Liver (tissue), 9 donors: ENCODE results near the gene AGAP2. TPM values are rescaled to one million over a fixed set of nuclear protein-coding genes. Genes with fewer than 3 reads are reported as not detected.

Source experiments
- DNase-seq: peaks from one replicate; pipeline ENCODE4 v3.0.0-alpha.2; 2017; ENCODE audit warnings: low spot score
- H3K27ac ChIP-seq, 2 donors: one replicate each; pipeline ENCODE4 v1.7.0; 2013; ENCODE audit warnings: inconsistent platforms in 2 of 2, low read length in 2 of 2, control low read depth in 1 of 2, low read depth in 1 of 2, mild to moderate bottlenecking in 1 of 2
- H3K27me3 ChIP-seq, 4 donors: one replicate each; pipeline versions ENCODE4 v1.6.1 to v1.7.0; 2013; ENCODE audit warnings: low read length in 3 of 4, inconsistent platforms in 1 of 4, mild to moderate bottlenecking in 1 of 4, moderate library complexity in 1 of 4; ENCODE audit not compliant: control insufficient read depth in 4 of 4, insufficient read depth in 4 of 4
- H3K36me3 ChIP-seq, 4 donors: one replicate each; pipeline versions ENCODE4 v1.6.1 to v1.7.0; 2013; ENCODE audit warnings: low read length in 3 of 4, mild to moderate bottlenecking in 3 of 4, low read depth in 1 of 4, moderate library complexity in 1 of 4; ENCODE audit not compliant: control insufficient read depth in 4 of 4, insufficient read depth in 3 of 4
- H3K4me1 ChIP-seq, 4 donors: one replicate each; pipeline versions ENCODE4 v1.6.1 to v1.7.0; 2013; ENCODE audit warnings: low read length in 3 of 4, mild to moderate bottlenecking in 3 of 4, moderate library complexity in 1 of 4; ENCODE audit not compliant: control insufficient read depth in 4 of 4, insufficient read depth in 4 of 4
- H3K4me3 ChIP-seq, 3 donors: one replicate each; pipeline versions ENCODE4 v1.6.1 to v1.7.0; 2013; ENCODE audit warnings: low read length in 3 of 3, control low read depth in 1 of 3, low read depth in 1 of 3, mild to moderate bottlenecking in 1 of 3
- H3K9ac ChIP-seq, 2 donors: one replicate each; pipeline ENCODE4 v1.7.0; 2013; ENCODE audit warnings: low read length in 2 of 2, mild to moderate bottlenecking in 2 of 2, moderate library complexity in 2 of 2, control low read depth in 1 of 2, low read depth in 1 of 2
- H3K9me3 ChIP-seq, 4 donors: one replicate each; pipeline versions ENCODE4 v1.6.1 to v1.7.0; 2013; ENCODE audit warnings: low read length in 3 of 4; ENCODE audit not compliant: control insufficient read depth in 4 of 4
- ATF3 ChIP-seq: IDR thresholded peaks from 2 replicates; pipeline ENCODE4 v1.6.1; 2016; ENCODE audit warnings: antibody characterized with exemption
- CTCF ChIP-seq: fragments of 150-350 bp; IDR thresholded peaks from 2 replicates; pipeline ENCODE4 v1.5.1; 2017; ENCODE audit warnings: improper control_type of control experiment, low read depth, low read length; ENCODE audit not compliant: missing input control
- EGR1 ChIP-seq, 2 donors: IDR thresholded peaks; 2 replicates each; pipeline ENCODE4 v1.6.1; 2016 to 2018; ENCODE audit warnings: antibody characterized with exemption in 2 of 2, low read depth in 2 of 2
- FOXA1 ChIP-seq: IDR thresholded peaks from 2 replicates; pipeline ENCODE4 v1.6.1; 2016; ENCODE audit warnings: antibody characterized with exemption
- FOXA2 ChIP-seq: IDR thresholded peaks from 2 replicates; pipeline ENCODE4 v1.6.1; 2016; ENCODE audit warnings: antibody characterized with exemption
- GABPA ChIP-seq, 2 donors: IDR thresholded peaks in 1 of 2; conservative IDR thresholded peaks in 1 of 2; 2 replicates each; pipeline ENCODE4 v1.6.1; 2016; ENCODE audit warnings: antibody characterized with exemption in 2 of 2, mild to moderate bottlenecking in 1 of 2, moderate library complexity in 1 of 2
- HNF4A ChIP-seq, 2 donors: conservative IDR thresholded peaks; 2 replicates each; pipeline ENCODE4 v1.6.1; 2016; ENCODE audit warnings: antibody characterized with exemption in 2 of 2, mild to moderate bottlenecking in 2 of 2
- HNF4G ChIP-seq: IDR thresholded peaks from 2 replicates; pipeline ENCODE4 v1.6.1; 2016; ENCODE audit warnings: antibody characterized with exemption
- JUND ChIP-seq, 2 donors: IDR thresholded peaks; 2 replicates each; pipeline ENCODE4 v1.6.1; 2016; ENCODE audit warnings: antibody characterized with exemption in 2 of 2
- MAX ChIP-seq: IDR thresholded peaks from 2 replicates; pipeline ENCODE4 v1.6.1; 2016; ENCODE audit warnings: antibody characterized with exemption
- NR2F2 ChIP-seq: IDR thresholded peaks from 2 replicates; pipeline ENCODE4 v1.6.1; 2016; ENCODE audit warnings: antibody characterized with exemption
- RAD21 ChIP-seq, 2 donors: IDR thresholded peaks; 2 replicates each; pipeline ENCODE4 v1.6.1; 2016; ENCODE audit warnings: antibody characterized with exemption in 2 of 2, mild to moderate bottlenecking in 2 of 2
- REST ChIP-seq: IDR thresholded peaks from 2 replicates; pipeline ENCODE4 v1.6.1; 2016; ENCODE audit warnings: antibody characterized with exemption, mild to moderate bottlenecking
- RXRA ChIP-seq, 2 donors: IDR thresholded peaks; 2 replicates each; pipeline ENCODE4 v1.6.1; 2017 to 2018; ENCODE audit warnings: antibody characterized with exemption in 2 of 2, mild to moderate bottlenecking in 1 of 2
- SP1 ChIP-seq: IDR thresholded peaks from 2 replicates; pipeline ENCODE4 v1.6.1; 2018; ENCODE audit warnings: antibody characterized with exemption, mild to moderate bottlenecking
- TAF1 ChIP-seq: conservative IDR thresholded peaks from 2 replicates; pipeline ENCODE4 v1.6.1; 2016; ENCODE audit warnings: antibody characterized with exemption, mild to moderate bottlenecking
- YY1 ChIP-seq: IDR thresholded peaks from 2 replicates; pipeline ENCODE4 v1.6.1; 2016; ENCODE audit warnings: antibody characterized with exemption, mild to moderate bottlenecking
- ZBTB33 ChIP-seq: IDR thresholded peaks from 2 replicates; pipeline ENCODE4 v1.6.1; 2016; ENCODE audit warnings: antibody characterized with exemption
- WGBS: extraction: QIAGEN DNeasy Blood & Tissue Kit; methylation state at CpG from one replicate; pipeline ENCODE4 v1.1.7; 2013; 5-methylcytosine and 5-hydroxymethylcytosine counted together
- polyA plus RNA-seq, 2 donors: library from polyadenylated mRNA; stranded (reverse) in 1 of 2; unstranded in 1 of 2; fragments of 200-250 nt in 1 of 2; fragments of >200 nt in 1 of 2; fragmentation: Nextera tagmentation in 1 of 2; extraction: Ambion mirVana in 1 of 2; gene quantifications; one replicate each; pipeline versions ENCODE4 v1.2.1 to v1.2.3, GENCODE V29; 2013 to 2015
- total RNA-seq, 2 donors: library from RNA; depleted of rRNA; stranded (reverse); fragments of >200 nt; gene quantifications; one replicate each; pipeline ENCODE4 v1.2.3, GENCODE V29; 2014
- donor health status: healthy.
- donor health status: healthy.
- donor health status: healthy.
- donor health status: healthy.
- donor health status: healthy.

The AGAP2 gene
- total and polyA plus RNA-seq, 4 donors = 0.18 to 1.7 (median 0.64) TPM

- no peak for TF ChIP-seq FOXA2
- TF ChIP-seq RXRA (IDR thresholded peaks at IDR 0.05) = no peak
- no peak for TF ChIP-seq HNF4A (conservative IDR thresholded peaks at IDR 0.05)
- TF ChIP-seq NR2F2 = no peak
- TF ChIP-seq CTCF = no peak
- no peak for TF ChIP-seq JUND (IDR thresholded peaks at IDR 0.05)
- TF ChIP-seq ATF3 = no peak
- TF ChIP-seq EGR1 (IDR thresholded peaks at IDR 0.05; ENCODE audit: low read depth in 2 of 2) = no peak
- TF ChIP-seq REST = no peak
- no peak for TF ChIP-seq ZBTB33
- no peak for TF ChIP-seq RAD21 (IDR thresholded peaks at IDR 0.05)
- TF ChIP-seq TAF1 = no peak
- no peak for TF ChIP-seq HNF4G
- TF ChIP-seq SP1 = no peak
- no peak for TF ChIP-seq YY1
- TF ChIP-seq MAX = no peak
- TF ChIP-seq GABPA (IDR thresholded peaks at IDR 0.05 in 1 of 2, conservative IDR thresholded peaks at IDR 0.05 in 1 of 2) = no peak
- TF ChIP-seq FOXA1 = no peak
- Histone ChIP-seq H3K27me3 (peaks cover 0 to 14% (median 6%) of the 10 kb centered on the region in 4 donors), H3K9ac (no peak overlapping the region)
Observed at GRCh38 chr12:57763881-57764661, 25.5 kb upstream of the AGAP2 start.

More at GRCh38 chr12:57763881-57764661, 25.5 kb upstream of the AGAP2 start:
- H3K4me1 ChIP-seq = peaks cover 5 to 30% (median 20%) of the 10 kb centered on the region in 4 donors
- WGBS = 79% methylated on average over 6 of the region's 6 CpGs
- no peaks in the 10 kb centered on the region for H3K9me3 ChIP-seq
- DNase-seq = no peak
- no peak overlapping the region for H3K27ac ChIP-seq
- no peak overlapping the region for H3K4me3 ChIP-seq
- H3K36me3 ChIP-seq = peaks cover 2 to 9% (median 6%) of the 10 kb centered on the region in 4 donors
